H9 (cell line): ENCODE measurements around the gene RBM33. TPM values are rescaled to one million over a fixed set of nuclear protein-coding genes. Genes with fewer than 3 reads are reported as not detected.

ENCODE experiments used
- DNase-seq: peaks from one replicate; pipeline ENCODE4 v3.0.0-alpha.2; 2017
- H2AFZ ChIP-seq: one replicate; pipeline ENCODE4 v1.6.1; 2013; ENCODE audit warnings: mild to moderate bottlenecking, low read length, control low read depth, moderate library complexity
- H2AK5ac ChIP-seq: 2 replicates; pipeline ENCODE4 v1.6.1; 2013; ENCODE audit warnings: low read length, control low read depth, mixed read lengths; ENCODE audit not compliant: insufficient read length
- H2BK120ac ChIP-seq: one replicate; pipeline ENCODE4 v1.6.1; 2013; ENCODE audit warnings: low read depth, mild to moderate bottlenecking, low read length, control low read depth, inconsistent platforms; ENCODE audit not compliant: poor library complexity, severe bottlenecking
- H2BK12ac ChIP-seq: 2 replicates; pipeline ENCODE4 v1.6.1; 2013; ENCODE audit warnings: low read length, control low read depth, mixed read lengths, low read depth; ENCODE audit not compliant: insufficient read length
- H2BK15ac ChIP-seq: 2 replicates; pipeline ENCODE4 v1.6.1; 2013; ENCODE audit warnings: low read depth, low read length, control low read depth
- H2BK20ac ChIP-seq: one replicate; pipeline ENCODE4 v1.6.1; 2013; ENCODE audit warnings: low read depth, mild to moderate bottlenecking, low read length, control low read depth, inconsistent platforms; ENCODE audit not compliant: poor library complexity, severe bottlenecking
- H2BK5ac ChIP-seq: 2 replicates; pipeline ENCODE4 v1.6.1; 2013; ENCODE audit warnings: low read length, control low read depth, mixed read lengths; ENCODE audit not compliant: insufficient read length
- H3K14ac ChIP-seq: 2 replicates; pipeline ENCODE4 v1.6.1; 2013; ENCODE audit warnings: low read length, control low read depth; ENCODE audit not compliant: insufficient read depth
- H3K18ac ChIP-seq: 2 replicates; pipeline ENCODE4 v1.6.1; 2013; ENCODE audit warnings: low read depth, mild to moderate bottlenecking, mixed read lengths, low read length, control low read depth; ENCODE audit not compliant: insufficient read length
- H3K23ac ChIP-seq: 2 replicates; pipeline ENCODE4 v1.6.1; 2013; ENCODE audit warnings: low read length, control low read depth, mixed read lengths, low read depth; ENCODE audit not compliant: insufficient read length
- H3K23me2 ChIP-seq: 2 replicates; pipeline ENCODE4 v1.6.1; 2013; ENCODE audit warnings: low read depth, mild to moderate bottlenecking, mixed read lengths, low read length, control low read depth; ENCODE audit not compliant: insufficient read length, poor library complexity, severe bottlenecking
- H3K27ac ChIP-seq: 2 replicates; pipeline ENCODE4 v1.5.1; 2013; ENCODE audit warnings: low read length, control low read depth, mixed read lengths, low read depth; ENCODE audit not compliant: insufficient read length
- H3K27me3 ChIP-seq: 2 replicates; pipeline ENCODE4 v1.6.1; 2013; ENCODE audit warnings: low read length, control low read depth, inconsistent platforms; ENCODE audit not compliant: insufficient read depth
- H3K4ac ChIP-seq: 2 replicates; pipeline ENCODE4 v1.6.1; 2013; ENCODE audit warnings: low read depth, mild to moderate bottlenecking, control low read depth, inconsistent platforms, low read length, moderate library complexity
- H3K4me1 ChIP-seq: 2 replicates; pipeline ENCODE4 v1.6.1; 2013; ENCODE audit warnings: low read length, control low read depth, inconsistent platforms; ENCODE audit not compliant: insufficient read depth
- H3K4me2 ChIP-seq: 2 replicates; pipeline ENCODE4 v1.6.1; 2013; ENCODE audit warnings: low read length, control low read depth, mixed read lengths; ENCODE audit not compliant: insufficient read length, insufficient read depth
- H3K56ac ChIP-seq: 2 replicates; pipeline ENCODE4 v1.6.1; 2013; ENCODE audit warnings: low read depth, mild to moderate bottlenecking, mixed read lengths, low read length, control low read depth; ENCODE audit not compliant: insufficient read length
- H3K79me1 ChIP-seq: 2 replicates; pipeline ENCODE4 v1.6.1; 2013; ENCODE audit warnings: low read depth, mild to moderate bottlenecking, moderate library complexity, low read length, control low read depth, inconsistent platforms; ENCODE audit not compliant: insufficient read depth, poor library complexity, severe bottlenecking
- H3K79me2 ChIP-seq: 2 replicates; pipeline ENCODE4 v1.6.1; 2013; ENCODE audit warnings: low read length, control low read depth, inconsistent platforms; ENCODE audit not compliant: insufficient read depth
- H3K9ac ChIP-seq: 2 replicates; pipeline ENCODE4 v1.6.1; 2013; ENCODE audit warnings: low read length, control low read depth, mixed read lengths; ENCODE audit not compliant: insufficient read length; ENCODE audit errors: extremely low read depth
- H3K9me3 ChIP-seq: one replicate; pipeline ENCODE4 v1.6.1; 2013; ENCODE audit warnings: low read depth, low read length, inconsistent platforms; ENCODE audit not compliant: control insufficient read depth
- H3T11ph ChIP-seq: one replicate; pipeline ENCODE4 v1.6.1; 2013; ENCODE audit warnings: mild to moderate bottlenecking, low read length, control low read depth, inconsistent platforms
- H4K20me1 ChIP-seq: one replicate; pipeline ENCODE4 v1.6.1; 2013; ENCODE audit not compliant: control insufficient read depth, insufficient read length, insufficient read depth
- H4K5ac ChIP-seq: 2 replicates; pipeline ENCODE4 v1.6.1; 2013; ENCODE audit warnings: low read depth, mild to moderate bottlenecking, mixed read lengths, low read length, control low read depth; ENCODE audit not compliant: insufficient read length
- H4K8ac ChIP-seq: replicated peaks from 2 replicates; pipeline ENCODE4 v1.6.1; 2013; ENCODE audit warnings: low read length, control low read depth, mixed read lengths, low read depth; ENCODE audit not compliant: insufficient read length
- H4K91ac ChIP-seq: 2 replicates; pipeline ENCODE4 v1.6.1; 2013; ENCODE audit warnings: low read depth, mild to moderate bottlenecking, moderate library complexity, mixed read lengths, low read length, control low read depth; ENCODE audit not compliant: insufficient read length
- H3K27ac Mint-ChIP-seq, 3 experiments: 2 replicates in 2 of 3; 3 replicates in 1 of 3; pipeline ENCODE4 v1.8.0; 2020 to 2021; ENCODE audit warnings: mixed read lengths in 3 of 3, mild to moderate bottlenecking in 1 of 3, moderate library complexity in 1 of 3
- H3K27me3 Mint-ChIP-seq: 2 replicates; pipeline ENCODE4 v1.8.0; 2021; ENCODE audit warnings: low read depth, mild to moderate bottlenecking, moderate library complexity, mixed read lengths
- H3K36me3 Mint-ChIP-seq, 3 experiments: 2 replicates in 2 of 3; 3 replicates in 1 of 3; pipeline ENCODE4 v1.8.0; 2020 to 2021; ENCODE audit warnings: low read depth in 3 of 3, mixed read lengths in 3 of 3; ENCODE audit not compliant: insufficient read depth in 1 of 3
- H3K4me1 Mint-ChIP-seq, 2 experiments: 2 replicates each; pipeline ENCODE4 v1.8.0; 2020; ENCODE audit warnings: mixed read lengths in 2 of 2
- H3K4me3 Mint-ChIP-seq, 2 experiments: 2 replicates in 1 of 2; 3 replicates in 1 of 2; pipeline ENCODE4 v1.8.0; 2020 to 2021; ENCODE audit warnings: mild to moderate bottlenecking in 2 of 2, mixed read lengths in 2 of 2, moderate library complexity in 1 of 2
- H3K9me3 Mint-ChIP-seq, 2 experiments: 2 replicates in 1 of 2; 3 replicates in 1 of 2; pipeline ENCODE4 v1.8.0; 2020; ENCODE audit warnings: mild to moderate bottlenecking in 2 of 2, mixed read lengths in 2 of 2, moderate library complexity in 1 of 2
- CTCF ChIP-seq: fragments of 200-600 bp; sonication (generic); conservative IDR thresholded peaks from 3 replicates; pipeline ENCODE4 v1.8.0; 2021; ENCODE audit warnings: antibody characterized with exemption, mild to moderate bottlenecking
- WGBS: extraction: QIAGEN DNeasy Blood & Tissue Kit; methylation state at CpG from one replicate; pipeline ENCODE4 v1.1.7; 2013; ENCODE audit warnings: missing lambda C conversion rate, low lambda C conversion rate, mixed read lengths; ENCODE audit not compliant: insufficient read length; ENCODE audit errors: extremely low coverage; 5-methylcytosine and 5-hydroxymethylcytosine counted together
- total RNA-seq: library from RNA; stranded (reverse); gene quantifications from 2 replicates; pipeline ENCODE4 v1.2.1, GENCODE V29; 2021

Gene RBM33
- total RNA-seq, 1 experiment from 2014 or later, result 71.3 TPM

GRCh38 chr7:155758348-155758747 is 113.9 kb downstream of the RBM33 start:
- Histone ChIP-seq H3K9ac (no peak overlapping the region), H4K91ac (no peak overlapping the region), H3K14ac (no peak overlapping the region), H2BK15ac (no peak overlapping the region), H2BK120ac (no peak overlapping the region), H3K56ac (no peak overlapping the region), H3K18ac (no peak overlapping the region), H4K5ac (no peak overlapping the region), H3T11ph (no peak overlapping the region), H4K20me1 (no peaks in the 10 kb centered on the region), H3K79me2 (peaks cover 4% of the 10 kb centered on the region; the same call in 1 of the 2 replicates), H3K4ac (no peak overlapping the region), H3K79me1 (peaks cover 5% of the 10 kb centered on the region), H3K27me3 (no peaks in the 10 kb centered on the region), H3K4me2 (no peak overlapping the region), H3K27ac (no peak overlapping the region), H4K8ac (no peak overlapping the region), H3K23me2 (no peaks in the 10 kb centered on the region), H3K9me3 (no peaks in the 10 kb centered on the region), H3K4me1 (no peaks in the 10 kb centered on the region; the same call in 1 of the 2 replicates), H3K23ac (no peak overlapping the region), H2BK20ac (no peak overlapping the region), H2BK12ac (no peak overlapping the region), H2AFZ (no peak overlapping the region), H2BK5ac (no peak overlapping the region), H2AK5ac (no peak overlapping the region)
- WGBS, result no CpG with 5 or more reads among the region's 10 CpGs
- Mint-ChIP-seq H3K9me3 (peaks cover 6 to 7% of the 10 kb centered on the region in 2 experiments; a peak in 3 of 5 replicates), H3K4me3 (no peak overlapping the region), H3K27me3 (no peaks in the 10 kb centered on the region), H3K36me3 (peaks cover 32 to 33% (median 33%) of the 10 kb centered on the region in 3 experiments), H3K27ac (peak overlapping the region in 2 of 3 experiments; percentile 23 to 28; a peak in 1 of 7 replicates), H3K4me1 (peaks cover 44 to 54% of the 10 kb centered on the region in 2 experiments)
- TF ChIP-seq CTCF, result no peak
- peak; percentile 50 for DNase-seq
